Stimulated activated memory B cell treated with anti-CD40 and anti-IgM and Interleukin-4, amounts not matched to agents 10 μg/mL and 1 μg/mL and 100 μg/mL, for 72 hours (primary cell): ENCODE measurements around the gene DLG2.
"Not testable (repeated sequence)": the region's sequence is repeated elsewhere in the genome, so short reads cannot be mapped to it uniquely, and the experiment has no call there.

Experiments
- ATAC-seq: fragments of 150-1000 bp; cut with Tn5 transposase; 2 replicates; pipeline ENCODE4 v1.10.0; 2021
- H3K27ac Mint-ChIP-seq: one replicate; pipeline ENCODE4 v1.8.0; 2022; ENCODE audit warnings: mild to moderate bottlenecking, mixed read lengths
- H3K27me3 Mint-ChIP-seq: one replicate; pipeline ENCODE4 v1.8.0; 2022; ENCODE audit warnings: mixed read lengths
- H3K36me3 Mint-ChIP-seq: one replicate; pipeline ENCODE4 v1.8.0; 2022; ENCODE audit warnings: mixed read lengths
- H3K4me1 Mint-ChIP-seq: one replicate; pipeline ENCODE4 v1.8.0; 2022; ENCODE audit warnings: mixed read lengths
- H3K4me3 Mint-ChIP-seq: one replicate; pipeline ENCODE4 v1.8.0; 2022; ENCODE audit warnings: mild to moderate bottlenecking, moderate library complexity, mixed read lengths
- H3K9me3 Mint-ChIP-seq: one replicate; pipeline ENCODE4 v1.8.0; 2022; ENCODE audit warnings: mixed read lengths

DLG2 gene

GRCh38 chr11:85627332-85627997 lies at the start of gene DLG2:
TSS of gene DLG2 (minus strand) at chr11:85627344.
- peak within 1 kb of the TSS; percentile 86 for H3K27ac Mint-ChIP-seq
- peak; percentile 1 for ATAC-seq
- peaks cover 6% of the 10 kb centered on the region for H3K36me3 Mint-ChIP-seq
- H3K4me3 Mint-ChIP-seq = peak within 1 kb of the TSS; percentile 93
- H3K27me3 Mint-ChIP-seq = no peaks in the 10 kb centered on the region
- H3K9me3 Mint-ChIP-seq = no peaks in the 10 kb centered on the region
- H3K4me1 Mint-ChIP-seq = peaks cover 26% of the 10 kb centered on the region

GRCh38 chr11:85673393-85673792 lies 46.2 kb upstream of the DLG2 start:
- H3K36me3 Mint-ChIP-seq = no peaks in the 10 kb centered on the region
- no peak overlapping the region for H3K27ac Mint-ChIP-seq
- no peaks in the 10 kb centered on the region for H3K27me3 Mint-ChIP-seq
- no peaks in the 10 kb centered on the region for H3K4me1 Mint-ChIP-seq
- no peak for ATAC-seq
- peaks cover 3% of the 10 kb centered on the region for H3K9me3 Mint-ChIP-seq
- H3K4me3 Mint-ChIP-seq = no peak overlapping the region

GRCh38 chr11:85672105-85672902 lies 45.2 kb upstream of the DLG2 start:
- Mint-ChIP-seq H3K4me1 (no peaks in the 10 kb centered on the region), H3K4me3 (no peak overlapping the region), H3K36me3 (no peaks in the 10 kb centered on the region), H3K27ac (no peak overlapping the region), H3K27me3 (no peaks in the 10 kb centered on the region), H3K9me3 (peaks cover 3% of the 10 kb centered on the region)
- ATAC-seq = peak; percentile 16

GRCh38 chr11:85670949-85671663 lies 44.0 kb upstream of the DLG2 start:
- H3K4me1 Mint-ChIP-seq, H3K27me3 Mint-ChIP-seq, H3K36me3 Mint-ChIP-seq, ATAC-seq, H3K27ac Mint-ChIP-seq, H3K4me3 Mint-ChIP-seq, H3K9me3 Mint-ChIP-seq: not testable (repeated sequence)

- Mint-ChIP-seq H3K4me3 (no peak overlapping the region), H3K36me3 (peaks cover 12% of the 10 kb centered on the region), H3K27me3 (no peaks in the 10 kb centered on the region), H3K27ac (no peak overlapping the region), H3K9me3 (no peaks in the 10 kb centered on the region), H3K4me1 (peaks cover 14% of the 10 kb centered on the region)
- no peak for ATAC-seq
Measured at GRCh38 chr11:85668157-85668556, 41.0 kb upstream of the DLG2 start.

GRCh38 chr11:85666687-85667086 lies 39.5 kb upstream of the DLG2 start:
- no peaks in the 10 kb centered on the region for H3K27me3 Mint-ChIP-seq
- H3K4me3 Mint-ChIP-seq = no peak overlapping the region
- ATAC-seq = no peak
- no peaks in the 10 kb centered on the region for H3K9me3 Mint-ChIP-seq
- peaks cover 19% of the 10 kb centered on the region for H3K4me1 Mint-ChIP-seq
- H3K36me3 Mint-ChIP-seq = peaks cover 16% of the 10 kb centered on the region
- no peak overlapping the region for H3K27ac Mint-ChIP-seq

GRCh38 chr11:85665733-85666132 lies 38.6 kb upstream of the DLG2 start:
- peaks cover 24% of the 10 kb centered on the region for H3K36me3 Mint-ChIP-seq
- peak overlapping the region; percentile 91 for H3K27ac Mint-ChIP-seq

GRCh38 chr11:85664615-85665481 lies 37.7 kb upstream of the DLG2 start, which contains the start of gene CREBZF:
TSS of gene CREBZF (minus strand) at chr11:85665129. CDS start at chr11:85664875, 254 bp downstream.
- Mint-ChIP-seq H3K9me3 (no peaks in the 10 kb centered on the region), H3K4me3 (peak within 1 kb of the TSS; percentile 96), H3K36me3 (peaks cover 33% of the 10 kb centered on the region), H3K4me1 (peaks cover 35% of the 10 kb centered on the region), H3K27me3 (no peaks in the 10 kb centered on the region), H3K27ac (peak within 1 kb of the TSS; percentile 91)
- peak; percentile 96 for ATAC-seq

More at GRCh38 chr11:85665733-85666132, 38.6 kb upstream of the DLG2 start:
- H3K27me3 Mint-ChIP-seq = no peaks in the 10 kb centered on the region
- peaks cover 26% of the 10 kb centered on the region for H3K4me1 Mint-ChIP-seq
- H3K9me3 Mint-ChIP-seq = no peaks in the 10 kb centered on the region
- no peak for ATAC-seq
- H3K4me3 Mint-ChIP-seq = no peak overlapping the region

GRCh38 chr11:85663753-85664614 lies 36.8 kb upstream of the DLG2 start:
- no peaks in the 10 kb centered on the region for H3K9me3 Mint-ChIP-seq
- H3K27ac Mint-ChIP-seq = peak overlapping the region; percentile 91
- peaks cover 39% of the 10 kb centered on the region for H3K36me3 Mint-ChIP-seq
- H3K4me1 Mint-ChIP-seq = peaks cover 41% of the 10 kb centered on the region
- no peaks in the 10 kb centered on the region for H3K27me3 Mint-ChIP-seq
- ATAC-seq = peak; percentile 83
- H3K4me3 Mint-ChIP-seq = peak overlapping the region; percentile 96

- Mint-ChIP-seq H3K4me1 (peaks cover 41% of the 10 kb centered on the region), H3K4me3 (peak overlapping the region; percentile 96), H3K27ac (peak overlapping the region; percentile 91), H3K27me3 (no peaks in the 10 kb centered on the region), H3K9me3 (no peaks in the 10 kb centered on the region), H3K36me3 (peaks cover 39% of the 10 kb centered on the region)
- no peak for ATAC-seq
Measured at GRCh38 chr11:85663080-85663752, 36.1 kb upstream of the DLG2 start.

GRCh38 chr11:85661972-85662664 lies 35.0 kb upstream of the DLG2 start:
- no peak overlapping the region for H3K27ac Mint-ChIP-seq
- H3K4me3 Mint-ChIP-seq = peak overlapping the region; percentile 41
- no peaks in the 10 kb centered on the region for H3K9me3 Mint-ChIP-seq
- peaks cover 39% of the 10 kb centered on the region for H3K36me3 Mint-ChIP-seq
- H3K27me3 Mint-ChIP-seq = no peaks in the 10 kb centered on the region
- peaks cover 41% of the 10 kb centered on the region for H3K4me1 Mint-ChIP-seq
- ATAC-seq = no peak

GRCh38 chr11:85658180-85658579 lies 31.0 kb upstream of the DLG2 start:
- Mint-ChIP-seq H3K9me3 (no peaks in the 10 kb centered on the region), H3K4me3 (no peak overlapping the region), H3K27ac (no peak overlapping the region), H3K36me3 (peaks cover 34% of the 10 kb centered on the region), H3K27me3 (no peaks in the 10 kb centered on the region), H3K4me1 (peaks cover 32% of the 10 kb centered on the region)
- ATAC-seq = no peak

- no peak for ATAC-seq
- Mint-ChIP-seq H3K27ac (no peak overlapping the region), H3K36me3 (peaks cover 35% of the 10 kb centered on the region), H3K4me1 (peaks cover 32% of the 10 kb centered on the region), H3K9me3 (no peaks in the 10 kb centered on the region), H3K4me3 (no peak overlapping the region), H3K27me3 (no peaks in the 10 kb centered on the region)
Measured at GRCh38 chr11:85656777-85657176, 29.6 kb upstream of the DLG2 start.
